Body of pancreas (tissue), 4 donors: ENCODE measurements around the gene PDZD4. TPM values are rescaled to one million over a fixed set of nuclear protein-coding genes. Genes with fewer than 3 reads are reported as not detected.

ENCODE experiments used
- ATAC-seq: fragments of 150-250 bp; one replicate; pipeline ENCODE4 v1.9.1; 2016
- DNase-seq, 4 donors: peaks; one replicate each; pipeline ENCODE4 v3.0.0-alpha.2; 2019
- H3K27ac ChIP-seq, 4 donors: fragments of 200-600 bp; sonication (generic); 1 replicate in 3 of 4; 2 replicates in 1 of 4; pipeline versions ENCODE4 v1.5.1 to v1.6.1; 2016 to 2019; ENCODE audit warnings: mild to moderate bottlenecking in 1 of 4, mixed read lengths in 1 of 4, moderate library complexity in 1 of 4
- H3K27me3 ChIP-seq, 2 donors: fragments of 200-600 bp; sonication (generic); one replicate each; pipeline ENCODE4 v1.6.0; 2016; ENCODE audit warnings: mild to moderate bottlenecking in 1 of 2
- H3K36me3 ChIP-seq, 2 donors: fragments of 200-600 bp; sonication (generic); replicated peaks in 1 of 2; 2 replicates each; pipeline ENCODE4 v1.5.1; 2016; ENCODE audit warnings: low read depth in 2 of 2; ENCODE audit not compliant: insufficient read depth in 1 of 2
- H3K4me1 ChIP-seq: fragments of 200-600 bp; sonication (generic); one replicate; pipeline ENCODE4 v1.6.0; 2016
- H3K4me3 ChIP-seq, 2 donors: fragments of 200-600 bp; sonication (generic); 1 replicate in 1 of 2; 2 replicates in 1 of 2; pipeline ENCODE4 v1.5.1; 2016 to 2019
- H3K9me3 ChIP-seq, 3 donors: fragments of 200-600 bp; sonication (generic); 1 replicate in 2 of 3; 2 replicates in 1 of 3; pipeline ENCODE4 v1.5.1; 2016
- CTCF ChIP-seq, 7 experiments: fragments of 450-650 bp in 4 of 7; fragments of 200-600 bp in 3 of 7; sonication (generic) in 3 of 7; IDR thresholded peaks; one replicate each; pipeline ENCODE4 v1.5.1; 2016 to 2019; ENCODE audit warnings: antibody characterized with exemption in 7 of 7
- POLR2A ChIP-seq, 3 donors: fragments of 450-650 bp; IDR thresholded peaks; one replicate each; pipeline ENCODE4 v1.6.1; 2016; ENCODE audit warnings: antibody characterized with exemption in 3 of 3, mild to moderate bottlenecking in 2 of 3
- whole genome bisulfite sequencing, 2 donors: methylation state at CpG; one replicate each; pipeline ENCODE4 v1.1.5; 2017; 5-methylcytosine and 5-hydroxymethylcytosine counted together
- intact Hi-C: fragments of 100-400 bp; cut with DNase I; formaldehyde crosslinking; loops from one replicate; pipeline ENCODE4 v1.15.1; 2023
- total RNA-seq, 2 donors: library from RNA; depleted of rRNA; stranded (reverse); fragments of >200 nt; gene quantifications; one replicate each; pipeline ENCODE4 v1.1.0, GENCODE V29; 2016

Gene PDZD4
- total RNA-seq, 2 donors from 2014 or later: 1.6 to 2.6 TPM

GRCh38 chrX:153877571-153878261, 47.4 kb upstream of the PDZD4 start:
- intact Hi-C loops: no loop called here

DNA sequence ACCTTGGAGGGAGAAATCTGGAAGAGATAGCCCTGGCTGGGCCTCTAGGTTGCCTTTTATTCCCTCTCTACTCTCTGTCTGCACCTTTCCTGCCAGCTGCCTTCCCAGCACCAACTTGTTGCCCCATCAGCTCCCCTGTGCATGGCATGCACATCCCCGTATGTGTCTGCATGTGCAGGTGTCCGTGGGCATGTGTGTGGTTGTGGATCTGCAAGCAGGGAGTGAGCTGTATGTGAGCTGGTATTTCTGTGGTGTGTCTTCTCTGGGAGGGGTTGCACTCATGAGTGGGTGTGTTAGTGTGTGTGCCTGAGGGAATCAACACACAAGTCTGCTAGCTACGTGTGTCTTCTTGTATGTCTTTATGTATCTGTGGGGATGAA, 45.8 kb upstream of the PDZD4 start:
- Histone ChIP-seq H3K9me3 (no peaks in the 10 kb centered on the region), H3K4me1 (no peaks in the 10 kb centered on the region), H3K27ac (no peak overlapping the region), H3K27me3 (no peaks in the 10 kb centered on the region), H3K4me3 (no peak overlapping the region), H3K36me3 (no peaks in the 10 kb centered on the region)
- TF ChIP-seq POLR2A (IDR thresholded peaks at IDR 0.05) (no peak), CTCF (IDR thresholded peaks at IDR 0.05) (no peak)
- ATAC-seq: no peak
- 48% methylated on average over 3 of the region's 3 CpGs; no CpG with 5 or more reads in 1 of the 2 donors for WGBS, 2 donors
- no peak for DNase-seq
- intact Hi-C loops: no loop called here

More at GRCh38 chrX:153877571-153878261, 47.4 kb upstream of the PDZD4 start:
- DNase-seq: no peak
- Histone ChIP-seq H3K4me1 (no peaks in the 10 kb centered on the region), H3K4me3 (no peak overlapping the region), H3K9me3 (no peaks in the 10 kb centered on the region), H3K27me3 (no peaks in the 10 kb centered on the region), H3K27ac (no peak overlapping the region), H3K36me3 (no peaks in the 10 kb centered on the region)
- WGBS, 2 donors: 62 to 77% methylated on average over 4 to 8 of the region's 8 CpGs
- TF ChIP-seq POLR2A (IDR thresholded peaks at IDR 0.05): no peak
- TF ChIP-seq CTCF (IDR thresholded peaks at IDR 0.05): no peak
- no peak for ATAC-seq

DNA sequence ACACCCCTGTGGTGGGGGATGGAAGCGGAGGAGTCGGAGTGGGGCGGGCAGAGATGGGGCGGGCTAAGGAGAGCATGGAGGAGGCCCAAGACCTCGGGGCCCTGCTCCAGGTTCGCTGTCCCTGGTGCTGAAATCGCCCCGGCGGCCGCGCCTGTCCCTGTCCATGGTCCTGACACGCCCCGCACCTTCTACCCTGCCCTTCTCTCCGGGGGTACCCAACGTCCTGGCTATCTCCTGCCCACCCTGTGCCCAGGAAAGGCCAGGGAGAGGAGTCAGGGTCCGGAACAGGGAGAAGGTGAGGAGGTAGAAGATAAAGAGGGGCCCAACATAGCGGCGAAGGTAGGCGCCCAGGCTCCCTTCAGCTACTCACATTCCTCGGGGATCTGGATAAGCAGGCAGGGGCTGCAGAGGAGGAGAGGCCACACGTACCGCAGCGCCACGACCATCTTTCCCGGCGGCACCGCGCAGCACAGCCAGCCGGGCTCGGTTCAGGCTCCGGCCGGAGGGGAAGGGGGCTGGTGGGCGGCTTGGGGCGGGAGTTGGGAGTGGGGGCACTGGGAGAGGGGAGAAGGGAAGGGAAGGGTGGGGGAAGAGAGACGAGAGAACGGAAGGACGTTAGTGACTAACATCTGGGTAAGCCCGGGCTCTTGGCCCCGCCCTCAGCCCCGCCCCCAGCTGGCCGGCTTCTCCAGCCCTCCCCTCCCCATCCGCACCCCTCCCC, 45.2 kb upstream of the PDZD4 start:
- WGBS, 2 donors: 1 to 2% methylated on average over 7 to 37 of the region's 42 CpGs
- TF ChIP-seq CTCF (IDR thresholded peaks at IDR 0.05) (no peak), POLR2A (IDR thresholded peaks at IDR 0.05) (no peak)
- H3K27ac ChIP-seq: no peak overlapping the region
- no peaks in the 10 kb centered on the region for H3K9me3 ChIP-seq
- DNase-seq (peak; percentile 33 to 60 (median 48)), ATAC-seq (peak; percentile 73)
- intact Hi-C loops: no loop called here
- no peak overlapping the region for H3K4me3 ChIP-seq
- no peaks in the 10 kb centered on the region for H3K36me3 ChIP-seq
- no peaks in the 10 kb centered on the region for H3K27me3 ChIP-seq
- no peaks in the 10 kb centered on the region for H3K4me1 ChIP-seq

DNA sequence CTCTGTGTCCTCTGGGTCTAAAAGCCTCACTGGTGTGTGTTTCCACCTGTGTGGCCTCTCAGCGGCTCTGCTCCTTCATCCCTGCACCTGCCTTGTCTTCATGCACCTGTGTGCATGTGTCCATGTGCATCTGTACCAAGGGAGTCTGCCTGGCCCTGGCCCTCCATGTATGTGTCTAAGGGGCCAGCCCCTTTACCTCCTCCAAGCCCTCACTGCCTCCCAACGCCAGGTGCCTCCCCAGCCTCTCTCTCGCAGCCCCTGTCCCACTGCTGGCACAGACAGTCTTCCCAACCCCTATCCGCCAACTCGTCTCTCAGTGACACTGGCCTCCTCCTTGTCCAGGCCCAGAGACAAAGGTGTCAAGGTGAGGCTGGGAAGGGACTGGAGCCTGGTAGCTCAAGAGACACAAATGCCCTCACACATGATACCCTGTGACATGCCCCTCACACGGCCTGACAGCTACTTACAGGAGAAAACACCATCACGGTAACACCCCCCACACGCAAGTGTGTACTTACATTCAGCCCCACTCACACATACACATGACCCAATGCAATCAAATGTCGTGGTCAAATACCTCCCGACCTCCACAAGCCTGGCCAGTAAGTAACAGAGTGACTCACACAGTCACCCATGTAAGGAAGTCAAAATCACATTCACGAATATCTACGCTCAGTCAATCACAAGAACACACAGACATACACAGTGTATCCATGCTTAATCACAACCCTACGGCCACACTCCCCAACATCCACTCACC, 44.2 kb upstream of the PDZD4 start:
- ATAC-seq (no peak), DNase-seq (no peak)
- WGBS, 2 donors: 69 to 86% methylated on average over 7 to 11 of the region's 13 CpGs
- H3K4me1 ChIP-seq: no peaks in the 10 kb centered on the region
- TF ChIP-seq POLR2A (IDR thresholded peaks at IDR 0.05): no peak
- TF ChIP-seq CTCF (IDR thresholded peaks at IDR 0.05): no peak
- H3K36me3 ChIP-seq: no peaks in the 10 kb centered on the region
- no peaks in the 10 kb centered on the region for H3K9me3 ChIP-seq
- H3K4me3 ChIP-seq: no peak overlapping the region
- no peak overlapping the region for H3K27ac ChIP-seq
- H3K27me3 ChIP-seq: no peaks in the 10 kb centered on the region
- intact Hi-C loops: no loop called here
